WTC11 (cell line): Measurements from ENCODE around the gene CLVS2. TPM values are rescaled to one million over a fixed set of nuclear protein-coding genes. Genes with fewer than 3 reads are reported as not detected.

Experiments used
- ATAC-seq: fragments of 200-7000 bp; cut with Tn5 transposase; 2 replicates; pipeline ENCODE4 v1.10.0; 2021; ENCODE audit warnings: mild to moderate bottlenecking, moderate library complexity
- CTCF ChIA-PET: fragments of 300-600 bp; sonication (Branson Sonifier 250); formaldehyde crosslinking; loops from one replicate; lab custom pipeline; 2021; ENCODE audit warnings: antibody characterized with exemption; lab: Charles Lee
- POLR2A ChIA-PET: fragments of 350-600 bp; sonication (Branson Sonifier 250); formaldehyde crosslinking; loops from one replicate; lab custom pipeline; 2021; ENCODE audit warnings: antibody characterized with exemption; lab: Charles Lee
- DNase-seq: peaks from one replicate; pipeline ENCODE4 v3.0.0; 2021; ENCODE audit warnings: low spot score
- H3K27ac Mint-ChIP-seq: 2 replicates; pipeline ENCODE4 v1.8.0; 2021; ENCODE audit warnings: mixed read lengths
- H3K27me3 Mint-ChIP-seq: 2 replicates; pipeline ENCODE4 v1.8.0; 2021; ENCODE audit warnings: low read depth, mild to moderate bottlenecking, moderate library complexity, mixed read lengths
- H3K36me3 Mint-ChIP-seq: 2 replicates; pipeline ENCODE4 v1.8.0; 2021; ENCODE audit warnings: mixed read lengths
- H3K4me1 Mint-ChIP-seq: 2 replicates; pipeline ENCODE4 v1.8.0; 2022; ENCODE audit warnings: mixed read lengths
- H3K4me3 Mint-ChIP-seq: 2 replicates; pipeline ENCODE4 v1.8.0; 2021; ENCODE audit warnings: mild to moderate bottlenecking, moderate library complexity, mixed read lengths
- H3K9me3 Mint-ChIP-seq: 2 replicates; pipeline ENCODE4 v1.8.0; 2021; ENCODE audit warnings: mixed read lengths
- ELF4 ChIP-seq: sonication (generic); formaldehyde crosslinking; IDR thresholded peaks from 2 replicates; pipeline ENCODE4 v1.8.1; 2022; ENCODE audit warnings: low read depth, mild to moderate bottlenecking, moderate library complexity, missing genetic modification reagents
- MYBL2 ChIP-seq: sonication (generic); formaldehyde crosslinking; IDR thresholded peaks from 2 replicates; pipeline ENCODE4 v1.8.1; 2023; ENCODE audit warnings: mild to moderate bottlenecking, moderate library complexity, missing genetic modification reagents
- NFATC4 ChIP-seq: fragments of 250-450 bp; sonication (Bioruptor Pico); IDR thresholded peaks from 2 replicates; pipeline ENCODE4 v1.9.0; 2021; ENCODE audit warnings: mild to moderate bottlenecking
- TP53 ChIP-seq: sonication (generic); formaldehyde crosslinking; IDR thresholded peaks from 2 replicates; pipeline ENCODE4 v1.8.1; 2023; ENCODE audit warnings: mild to moderate bottlenecking, missing genetic modification reagents
- ZNF138 ChIP-seq: sonication (generic); formaldehyde crosslinking; conservative IDR thresholded peaks from 2 replicates; pipeline ENCODE4 v1.8.1; 2022; ENCODE audit warnings: mild to moderate bottlenecking, moderate library complexity, missing genetic modification reagents
- ZNF317 ChIP-seq: sonication (generic); formaldehyde crosslinking; IDR thresholded peaks from 2 replicates; pipeline ENCODE4 v1.8.1; 2023; ENCODE audit warnings: low read depth, mild to moderate bottlenecking, moderate library complexity, missing genetic modification reagents, borderline replicate concordance
- total RNA-seq: library from RNA; stranded (reverse); gene quantifications from 3 replicates; pipeline ENCODE4 v1.2.3, GENCODE V29; 2021
- TF ChIP-seq, protein P1 (sequence below): sonication (generic); formaldehyde crosslinking; IDR thresholded peaks from 2 replicates; pipeline ENCODE4 v1.8.0; 2022; ENCODE audit warnings: mild to moderate bottlenecking, missing genetic modification reagents
- TF ChIP-seq, protein P2 (sequence below): fragments of 250-450 bp; sonication (Bioruptor Pico); IDR thresholded peaks from 2 replicates; pipeline ENCODE4 v2.1.2; 2022; ENCODE audit warnings: mild to moderate bottlenecking, moderate library complexity
- TF ChIP-seq, protein P3 (sequence below): sonication (generic); formaldehyde crosslinking; IDR thresholded peaks from 2 replicates; pipeline ENCODE4 v1.8.1; 2022; ENCODE audit warnings: missing genetic modification reagents, borderline replicate concordance
- TF ChIP-seq, protein P4 (sequence below): sonication (generic); formaldehyde crosslinking; IDR thresholded peaks from 2 replicates; pipeline ENCODE4 v1.8.0; 2023; ENCODE audit warnings: mild to moderate bottlenecking, missing genetic modification reagents
- TF ChIP-seq, protein P5 (sequence below): fragments of 250-450 bp; sonication (Bioruptor Pico); IDR thresholded peaks from 2 replicates; pipeline ENCODE4 v1.9.0; 2021; ENCODE audit warnings: mild to moderate bottlenecking
- TF ChIP-seq, protein P6 (sequence below): sonication (generic); formaldehyde crosslinking; IDR thresholded peaks from 2 replicates; pipeline ENCODE4 v1.8.1; 2023; ENCODE audit warnings: mild to moderate bottlenecking, moderate library complexity, missing genetic modification reagents
- TF ChIP-seq, protein P7 (sequence below): fragments of 250-450 bp; sonication (Bioruptor Pico); IDR thresholded peaks from 2 replicates; pipeline ENCODE4 v1.9.0; 2021; ENCODE audit warnings: mild to moderate bottlenecking
- TF ChIP-seq, protein P8 (sequence below): sonication (generic); formaldehyde crosslinking; IDR thresholded peaks from 2 replicates; pipeline ENCODE4 v1.8.0; 2023; ENCODE audit warnings: missing genetic modification reagents
- TF ChIP-seq, protein P9 (sequence below): sonication (generic); formaldehyde crosslinking; IDR thresholded peaks from 2 replicates; pipeline ENCODE4 v1.8.1; 2022; ENCODE audit warnings: low read depth, missing genetic modification reagents, borderline replicate concordance

The CLVS2 gene
- total RNA-seq, 1 experiment from 2014 or later: 0.90 TPM

DNA sequence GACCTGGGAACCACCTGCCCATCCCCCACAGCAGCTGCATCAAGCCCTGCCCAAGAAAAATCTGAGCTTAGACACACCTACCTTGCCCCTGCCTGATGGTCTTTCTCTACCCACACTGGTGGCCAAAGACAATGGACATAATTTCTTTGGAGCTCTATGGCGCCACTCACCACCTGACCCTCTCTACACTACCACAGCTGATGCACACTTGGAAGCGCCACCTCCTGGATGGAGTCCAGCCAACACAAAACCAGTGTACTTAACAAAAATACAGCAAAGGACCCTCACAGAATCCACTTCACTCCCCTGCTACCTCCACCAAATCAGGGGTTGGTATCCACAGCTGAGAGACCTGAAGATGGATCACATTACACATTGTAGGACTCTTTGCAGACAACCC, 39.7 kb upstream of the CLVS2 start (continued):
- TF ChIP-seq NFATC4 (CRISPR knock-in tag): no peak
- TF ChIP-seq, protein P1, sequence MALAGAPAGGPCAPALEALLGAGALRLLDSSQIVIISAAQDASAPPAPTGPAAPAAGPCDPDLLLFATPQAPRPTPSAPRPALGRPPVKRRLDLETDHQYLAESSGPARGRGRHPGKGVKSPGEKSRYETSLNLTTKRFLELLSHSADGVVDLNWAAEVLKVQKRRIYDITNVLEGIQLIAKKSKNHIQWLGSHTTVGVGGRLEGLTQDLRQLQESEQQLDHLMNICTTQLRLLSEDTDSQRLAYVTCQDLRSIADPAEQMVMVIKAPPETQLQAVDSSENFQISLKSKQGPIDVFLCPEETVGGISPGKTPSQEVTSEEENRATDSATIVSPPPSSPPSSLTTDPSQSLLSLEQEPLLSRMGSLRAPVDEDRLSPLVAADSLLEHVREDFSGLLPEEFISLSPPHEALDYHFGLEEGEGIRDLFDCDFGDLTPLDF (CRISPR knock-in tag): no peak
- TF ChIP-seq TP53 (CRISPR knock-in tag): no peak
- TF ChIP-seq, protein P2, sequence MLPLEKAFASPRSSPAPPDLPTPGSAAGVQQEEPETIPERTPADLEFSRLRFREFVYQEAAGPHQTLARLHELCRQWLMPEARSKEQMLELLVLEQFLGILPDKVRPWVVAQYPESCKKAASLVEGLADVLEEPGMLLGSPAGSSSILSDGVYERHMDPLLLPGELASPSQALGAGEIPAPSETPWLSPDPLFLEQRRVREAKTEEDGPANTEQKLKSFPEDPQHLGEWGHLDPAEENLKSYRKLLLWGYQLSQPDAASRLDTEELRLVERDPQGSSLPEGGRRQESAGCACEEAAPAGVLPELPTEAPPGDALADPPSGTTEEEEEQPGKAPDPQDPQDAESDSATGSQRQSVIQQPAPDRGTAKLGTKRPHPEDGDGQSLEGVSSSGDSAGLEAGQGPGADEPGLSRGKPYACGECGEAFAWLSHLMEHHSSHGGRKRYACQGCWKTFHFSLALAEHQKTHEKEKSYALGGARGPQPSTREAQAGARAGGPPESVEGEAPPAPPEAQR (CRISPR knock-in tag): no peak
- TF ChIP-seq MYBL2 (CRISPR knock-in tag): no peak

DNA sequence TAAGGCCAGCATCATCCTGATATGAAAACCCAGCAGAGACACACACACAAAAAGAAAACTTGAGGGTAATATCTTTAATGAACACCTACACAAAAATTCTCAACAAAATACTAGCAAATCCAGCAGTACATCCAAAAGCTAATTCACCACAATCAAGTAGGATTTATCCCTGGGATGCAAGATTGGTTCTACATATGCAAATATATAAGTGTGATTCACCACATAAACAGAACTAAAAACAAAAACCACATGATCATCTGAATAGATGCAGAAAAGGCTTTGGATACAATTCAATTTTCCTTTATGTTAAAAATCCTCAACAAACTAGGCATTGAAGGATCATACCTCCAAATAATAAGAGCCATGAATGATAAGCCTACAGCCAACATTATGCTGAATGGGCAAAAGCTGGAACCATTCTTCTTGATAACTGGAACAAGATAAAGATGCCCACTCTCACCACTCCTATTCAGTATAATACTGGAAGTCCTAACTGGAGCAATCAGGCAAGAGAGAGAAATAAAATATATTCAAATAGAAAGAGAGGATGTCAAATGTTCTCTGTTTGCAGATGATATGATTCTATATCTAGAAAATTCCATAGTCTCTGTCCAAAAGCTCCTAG, 33.9 kb upstream of the CLVS2 start:
- H3K4me3 Mint-ChIP-seq: no peak overlapping the region
- no peaks in the 10 kb centered on the region for H3K27me3 Mint-ChIP-seq
- ChIA-PET CTCF (no interaction called here), POLR2A (no interaction called here)
- H3K9me3 Mint-ChIP-seq: peaks cover 68% of the 10 kb centered on the region
- ATAC-seq (no peak), DNase-seq (no peak)
- H3K36me3 Mint-ChIP-seq: peaks cover 3% of the 10 kb centered on the region
- peaks cover 5% of the 10 kb centered on the region for H3K4me1 Mint-ChIP-seq
- H3K27ac Mint-ChIP-seq: no peak overlapping the region
- TF ChIP-seq, protein P3, sequence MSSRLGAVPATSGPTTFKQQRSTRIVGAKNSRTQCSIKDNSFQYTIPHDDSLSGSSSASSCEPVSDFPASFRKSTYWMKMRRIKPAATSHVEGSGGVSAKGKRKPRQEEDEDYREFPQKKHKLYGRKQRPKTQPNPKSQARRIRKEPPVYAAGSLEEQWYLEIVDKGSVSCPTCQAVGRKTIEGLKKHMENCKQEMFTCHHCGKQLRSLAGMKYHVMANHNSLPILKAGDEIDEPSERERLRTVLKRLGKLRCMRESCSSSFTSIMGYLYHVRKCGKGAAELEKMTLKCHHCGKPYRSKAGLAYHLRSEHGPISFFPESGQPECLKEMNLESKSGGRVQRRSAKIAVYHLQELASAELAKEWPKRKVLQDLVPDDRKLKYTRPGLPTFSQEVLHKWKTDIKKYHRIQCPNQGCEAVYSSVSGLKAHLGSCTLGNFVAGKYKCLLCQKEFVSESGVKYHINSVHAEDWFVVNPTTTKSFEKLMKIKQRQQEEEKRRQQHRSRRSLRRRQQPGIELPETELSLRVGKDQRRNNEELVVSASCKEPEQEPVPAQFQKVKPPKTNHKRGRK (CRISPR knock-in tag): no peak
- TF ChIP-seq, protein P4, sequence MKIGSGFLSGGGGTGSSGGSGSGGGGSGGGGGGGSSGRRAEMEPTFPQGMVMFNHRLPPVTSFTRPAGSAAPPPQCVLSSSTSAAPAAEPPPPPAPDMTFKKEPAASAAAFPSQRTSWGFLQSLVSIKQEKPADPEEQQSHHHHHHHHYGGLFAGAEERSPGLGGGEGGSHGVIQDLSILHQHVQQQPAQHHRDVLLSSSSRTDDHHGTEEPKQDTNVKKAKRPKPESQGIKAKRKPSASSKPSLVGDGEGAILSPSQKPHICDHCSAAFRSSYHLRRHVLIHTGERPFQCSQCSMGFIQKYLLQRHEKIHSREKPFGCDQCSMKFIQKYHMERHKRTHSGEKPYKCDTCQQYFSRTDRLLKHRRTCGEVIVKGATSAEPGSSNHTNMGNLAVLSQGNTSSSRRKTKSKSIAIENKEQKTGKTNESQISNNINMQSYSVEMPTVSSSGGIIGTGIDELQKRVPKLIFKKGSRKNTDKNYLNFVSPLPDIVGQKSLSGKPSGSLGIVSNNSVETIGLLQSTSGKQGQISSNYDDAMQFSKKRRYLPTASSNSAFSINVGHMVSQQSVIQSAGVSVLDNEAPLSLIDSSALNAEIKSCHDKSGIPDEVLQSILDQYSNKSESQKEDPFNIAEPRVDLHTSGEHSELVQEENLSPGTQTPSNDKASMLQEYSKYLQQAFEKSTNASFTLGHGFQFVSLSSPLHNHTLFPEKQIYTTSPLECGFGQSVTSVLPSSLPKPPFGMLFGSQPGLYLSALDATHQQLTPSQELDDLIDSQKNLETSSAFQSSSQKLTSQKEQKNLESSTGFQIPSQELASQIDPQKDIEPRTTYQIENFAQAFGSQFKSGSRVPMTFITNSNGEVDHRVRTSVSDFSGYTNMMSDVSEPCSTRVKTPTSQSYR: no peak
- TF ChIP-seq, protein P5, sequence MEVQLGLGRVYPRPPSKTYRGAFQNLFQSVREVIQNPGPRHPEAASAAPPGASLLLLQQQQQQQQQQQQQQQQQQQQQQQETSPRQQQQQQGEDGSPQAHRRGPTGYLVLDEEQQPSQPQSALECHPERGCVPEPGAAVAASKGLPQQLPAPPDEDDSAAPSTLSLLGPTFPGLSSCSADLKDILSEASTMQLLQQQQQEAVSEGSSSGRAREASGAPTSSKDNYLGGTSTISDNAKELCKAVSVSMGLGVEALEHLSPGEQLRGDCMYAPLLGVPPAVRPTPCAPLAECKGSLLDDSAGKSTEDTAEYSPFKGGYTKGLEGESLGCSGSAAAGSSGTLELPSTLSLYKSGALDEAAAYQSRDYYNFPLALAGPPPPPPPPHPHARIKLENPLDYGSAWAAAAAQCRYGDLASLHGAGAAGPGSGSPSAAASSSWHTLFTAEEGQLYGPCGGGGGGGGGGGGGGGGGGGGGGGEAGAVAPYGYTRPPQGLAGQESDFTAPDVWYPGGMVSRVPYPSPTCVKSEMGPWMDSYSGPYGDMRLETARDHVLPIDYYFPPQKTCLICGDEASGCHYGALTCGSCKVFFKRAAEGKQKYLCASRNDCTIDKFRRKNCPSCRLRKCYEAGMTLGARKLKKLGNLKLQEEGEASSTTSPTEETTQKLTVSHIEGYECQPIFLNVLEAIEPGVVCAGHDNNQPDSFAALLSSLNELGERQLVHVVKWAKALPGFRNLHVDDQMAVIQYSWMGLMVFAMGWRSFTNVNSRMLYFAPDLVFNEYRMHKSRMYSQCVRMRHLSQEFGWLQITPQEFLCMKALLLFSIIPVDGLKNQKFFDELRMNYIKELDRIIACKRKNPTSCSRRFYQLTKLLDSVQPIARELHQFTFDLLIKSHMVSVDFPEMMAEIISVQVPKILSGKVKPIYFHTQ: no peak
- TF ChIP-seq ELF4 (CRISPR knock-in tag): no peak
- TF ChIP-seq, protein P6, sequence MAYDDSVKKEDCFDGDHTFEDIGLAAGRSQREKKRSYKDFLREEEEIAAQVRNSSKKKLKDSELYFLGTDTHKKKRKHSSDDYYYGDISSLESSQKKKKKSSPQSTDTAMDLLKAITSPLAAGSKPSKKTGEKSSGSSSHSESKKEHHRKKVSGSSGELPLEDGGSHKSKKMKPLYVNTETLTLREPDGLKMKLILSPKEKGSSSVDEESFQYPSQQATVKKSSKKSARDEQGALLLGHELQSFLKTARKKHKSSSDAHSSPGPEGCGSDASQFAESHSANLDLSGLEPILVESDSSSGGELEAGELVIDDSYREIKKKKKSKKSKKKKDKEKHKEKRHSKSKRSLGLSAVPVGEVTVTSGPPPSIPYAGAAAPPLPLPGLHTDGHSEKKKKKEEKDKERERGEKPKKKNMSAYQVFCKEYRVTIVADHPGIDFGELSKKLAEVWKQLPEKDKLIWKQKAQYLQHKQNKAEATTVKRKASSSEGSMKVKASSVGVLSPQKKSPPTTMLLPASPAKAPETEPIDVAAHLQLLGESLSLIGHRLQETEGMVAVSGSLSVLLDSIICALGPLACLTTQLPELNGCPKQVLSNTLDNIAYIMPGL (CRISPR knock-in tag): no peak
- no peak for TF ChIP-seq ZNF317 (CRISPR knock-in tag)
- TF ChIP-seq, protein P7, sequence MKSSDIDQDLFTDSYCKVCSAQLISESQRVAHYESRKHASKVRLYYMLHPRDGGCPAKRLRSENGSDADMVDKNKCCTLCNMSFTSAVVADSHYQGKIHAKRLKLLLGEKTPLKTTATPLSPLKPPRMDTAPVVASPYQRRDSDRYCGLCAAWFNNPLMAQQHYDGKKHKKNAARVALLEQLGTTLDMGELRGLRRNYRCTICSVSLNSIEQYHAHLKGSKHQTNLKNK (CRISPR knock-in tag): no peak
- no peak for TF ChIP-seq ZNF138 (CRISPR knock-in tag)
- TF ChIP-seq, protein P8, sequence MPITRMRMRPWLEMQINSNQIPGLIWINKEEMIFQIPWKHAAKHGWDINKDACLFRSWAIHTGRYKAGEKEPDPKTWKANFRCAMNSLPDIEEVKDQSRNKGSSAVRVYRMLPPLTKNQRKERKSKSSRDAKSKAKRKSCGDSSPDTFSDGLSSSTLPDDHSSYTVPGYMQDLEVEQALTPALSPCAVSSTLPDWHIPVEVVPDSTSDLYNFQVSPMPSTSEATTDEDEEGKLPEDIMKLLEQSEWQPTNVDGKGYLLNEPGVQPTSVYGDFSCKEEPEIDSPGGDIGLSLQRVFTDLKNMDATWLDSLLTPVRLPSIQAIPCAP (CRISPR knock-in tag): no peak
- TF ChIP-seq, protein P9, sequence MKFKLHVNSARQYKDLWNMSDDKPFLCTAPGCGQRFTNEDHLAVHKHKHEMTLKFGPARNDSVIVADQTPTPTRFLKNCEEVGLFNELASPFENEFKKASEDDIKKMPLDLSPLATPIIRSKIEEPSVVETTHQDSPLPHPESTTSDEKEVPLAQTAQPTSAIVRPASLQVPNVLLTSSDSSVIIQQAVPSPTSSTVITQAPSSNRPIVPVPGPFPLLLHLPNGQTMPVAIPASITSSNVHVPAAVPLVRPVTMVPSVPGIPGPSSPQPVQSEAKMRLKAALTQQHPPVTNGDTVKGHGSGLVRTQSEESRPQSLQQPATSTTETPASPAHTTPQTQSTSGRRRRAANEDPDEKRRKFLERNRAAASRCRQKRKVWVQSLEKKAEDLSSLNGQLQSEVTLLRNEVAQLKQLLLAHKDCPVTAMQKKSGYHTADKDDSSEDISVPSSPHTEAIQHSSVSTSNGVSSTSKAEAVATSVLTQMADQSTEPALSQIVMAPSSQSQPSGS: no peak
